Raji (cell line): Measurements from ENCODE around the gene FAM168B.

ENCODE experiments used
- POLR2A ChIP-seq: IDR thresholded peaks from 2 replicates; pipeline ENCODE4 v1.6.1; 2011; ENCODE audit warnings: low read depth, low read length, control low read depth; ENCODE audit not compliant: insufficient read depth

FAM168B gene

DNA sequence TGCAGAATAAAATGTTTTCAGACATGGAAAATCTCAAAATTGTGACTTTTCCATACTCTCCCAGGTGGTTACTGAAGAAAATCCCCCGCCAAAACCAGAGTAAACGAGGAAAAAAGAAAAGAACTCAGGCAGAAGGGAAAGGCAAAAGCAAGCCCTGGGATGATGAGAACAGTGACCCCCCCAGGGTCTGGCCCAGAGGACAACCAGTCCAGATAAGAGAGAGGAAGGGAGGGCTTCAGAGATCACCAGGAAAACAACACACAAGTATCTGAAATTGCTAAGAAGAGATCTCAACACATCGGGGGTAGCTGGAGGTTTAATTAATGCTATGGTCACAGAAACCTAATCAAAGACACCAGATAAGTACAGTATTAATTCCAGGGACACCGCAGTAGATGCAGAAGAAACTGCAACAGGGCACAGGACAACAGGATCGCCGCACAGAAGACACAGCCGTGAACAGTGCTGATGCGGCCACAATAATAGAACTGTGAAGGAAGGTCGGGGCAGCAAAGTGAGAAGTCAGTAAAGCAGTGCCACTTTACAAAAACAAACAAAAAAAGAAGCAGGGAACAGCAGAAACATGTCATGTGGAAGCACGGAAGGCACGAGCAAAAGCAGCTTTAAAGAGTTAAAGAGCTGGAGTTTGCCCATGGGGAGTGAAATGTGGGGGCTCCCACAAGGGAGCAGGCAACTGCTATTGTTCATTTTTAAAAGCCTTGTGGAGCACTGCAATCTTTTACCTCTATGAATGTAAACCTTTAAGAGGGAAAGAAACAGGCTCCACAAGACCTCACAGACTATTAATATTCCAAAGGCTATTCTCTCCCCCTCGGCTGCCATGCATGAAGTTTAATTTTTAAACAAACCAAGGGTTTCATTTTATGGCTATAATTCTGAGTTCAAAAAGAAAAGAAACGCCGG, 28.4 kb downstream of the FAM168B start:
- no peak for TF ChIP-seq POLR2A

- TF ChIP-seq POLR2A = no peak
Observed at GRCh38 chr2:131063501-131064283, 29.6 kb downstream of the FAM168B start.

DNA sequence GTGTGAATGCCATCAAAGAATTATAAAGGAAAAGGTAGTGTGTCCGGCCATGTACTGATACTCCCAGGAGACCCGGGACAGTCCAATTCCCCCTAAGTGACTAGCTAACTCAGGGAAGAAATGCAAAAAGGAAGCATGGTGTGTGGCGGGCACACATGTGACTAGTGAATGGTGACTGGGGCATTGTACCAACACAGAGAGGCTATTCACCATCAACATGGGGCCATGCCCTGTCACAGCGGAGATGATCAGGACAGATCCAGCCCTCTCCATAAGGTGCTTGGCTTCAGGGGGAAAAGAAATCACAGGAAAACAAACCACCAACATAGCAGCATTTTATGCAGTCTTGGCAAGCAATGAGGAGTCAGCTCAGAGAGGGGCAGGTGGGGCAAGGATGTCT, 34.3 kb downstream of the FAM168B start:
- no peak for TF ChIP-seq POLR2A

DNA sequence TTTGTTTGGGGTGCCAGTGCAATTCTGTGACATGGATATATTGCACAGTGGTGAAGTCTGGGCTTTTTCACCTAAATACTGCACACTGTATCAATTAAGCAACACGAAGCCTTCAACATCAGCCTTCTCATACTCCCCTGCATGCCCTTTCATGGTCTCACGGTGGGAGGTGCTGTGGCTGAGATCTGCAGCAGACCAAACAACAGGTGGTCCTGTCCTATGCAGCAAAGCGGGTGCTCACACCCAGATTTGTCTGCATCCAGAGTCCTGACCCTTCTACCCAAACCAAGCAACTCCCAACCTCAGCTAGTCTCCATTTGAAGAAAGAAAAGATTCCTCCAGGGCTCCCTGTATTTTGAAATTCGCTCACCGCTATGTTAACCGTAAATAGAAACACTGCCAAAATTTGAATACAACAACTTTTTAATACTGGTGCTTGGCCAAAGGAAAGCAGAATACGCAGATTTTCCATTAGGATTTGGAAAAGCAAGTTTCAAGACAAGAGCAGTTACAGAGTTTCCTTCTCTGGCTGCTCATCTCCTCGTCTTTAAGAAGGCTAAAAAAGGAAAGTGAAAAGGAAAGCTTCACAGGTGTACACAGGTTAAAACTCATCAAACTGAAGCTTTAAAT, 34.9 kb downstream of the FAM168B start:
- TF ChIP-seq POLR2A = no peak

DNA sequence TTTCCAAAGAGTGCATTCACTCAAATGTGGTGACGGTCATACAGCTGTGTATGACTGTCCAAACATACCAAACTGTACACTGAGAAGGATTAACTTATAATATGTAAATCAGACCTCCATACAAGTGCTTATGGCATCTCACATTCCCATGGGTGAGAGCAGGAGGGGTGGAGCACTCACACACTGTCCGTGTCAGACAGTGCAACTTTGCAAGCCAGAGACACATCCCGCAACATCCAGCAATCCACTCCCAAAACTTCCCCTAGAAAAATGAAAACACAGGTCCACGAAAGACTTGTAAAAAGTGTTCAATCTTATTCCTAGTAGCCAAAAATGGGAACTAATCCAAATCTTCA, 36.4 kb downstream of the FAM168B start:
- no peak for TF ChIP-seq POLR2A

DNA sequence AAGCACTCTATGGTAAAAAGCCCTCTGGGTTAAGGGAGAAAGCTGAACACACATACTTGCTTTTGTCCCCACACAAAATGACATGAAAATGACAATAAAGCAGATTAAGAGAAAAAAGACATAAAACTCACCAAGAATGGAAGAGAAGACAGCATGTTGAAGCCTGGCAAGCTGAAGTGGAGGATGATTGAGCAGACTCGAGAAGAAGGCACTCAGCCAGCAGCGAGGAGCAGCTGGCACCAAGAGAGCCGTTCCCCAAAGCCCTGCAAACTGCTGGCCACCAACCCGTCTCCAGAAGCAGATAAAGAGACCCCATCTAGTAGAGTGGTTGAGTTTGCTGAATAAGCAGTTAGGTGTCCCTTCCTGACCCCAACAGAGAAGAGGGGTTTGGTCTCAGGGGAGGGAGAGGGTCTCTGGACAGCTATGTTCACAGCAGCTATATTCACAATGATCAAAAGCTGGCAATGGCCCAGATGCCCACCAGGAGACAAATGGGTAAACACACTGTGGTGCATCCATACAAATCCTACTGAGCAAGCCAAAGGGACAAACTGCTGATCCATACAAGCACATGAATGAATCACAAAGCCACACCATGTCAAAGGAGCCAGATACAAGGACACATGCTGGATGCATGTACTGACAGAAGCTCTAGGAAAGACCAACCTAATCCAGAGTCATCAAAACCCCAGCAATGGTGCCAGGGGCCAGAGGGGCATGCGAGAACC, 36.9 kb downstream of the FAM168B start:
- no peak for TF ChIP-seq POLR2A

GRCh38 chr2:131055169-131056065, 37.8 kb downstream of the FAM168B start:
- no peak for TF ChIP-seq POLR2A

- TF ChIP-seq POLR2A = no peak
Observed at GRCh38 chr2:131054488-131054887, 38.8 kb downstream of the FAM168B start.

- TF ChIP-seq POLR2A = no peak
Observed at GRCh38 chr2:131052741-131053263, 40.5 kb downstream of the FAM168B start.

GRCh38 chr2:131050896-131051295, 42.4 kb downstream of the FAM168B start:
- TF ChIP-seq POLR2A = no peak

- no peak for TF ChIP-seq POLR2A
Observed at GRCh38 chr2:131049150-131049718, 44.0 kb downstream of the FAM168B start.

DNA sequence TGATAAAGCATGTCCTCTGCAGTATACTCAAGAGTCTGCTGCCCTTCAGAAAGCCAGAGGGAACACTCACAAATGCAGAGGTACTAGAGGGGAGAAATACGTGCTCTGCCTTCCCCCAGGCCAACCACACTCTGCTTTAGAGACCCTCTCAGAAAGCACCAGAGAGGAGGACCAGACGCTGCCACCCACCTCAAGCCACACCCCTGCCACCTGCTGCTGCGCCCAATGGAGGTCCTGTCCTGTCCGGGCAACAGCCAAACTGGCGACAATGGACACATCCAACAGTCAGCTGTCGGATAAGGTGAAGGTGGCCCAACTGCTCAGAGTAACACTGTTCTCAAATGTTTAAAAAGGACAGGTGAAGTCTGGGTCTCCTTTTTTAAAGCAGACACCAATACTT, 44.6 kb downstream of the FAM168B start:
- TF ChIP-seq POLR2A = no peak

GRCh38 chr2:131047920-131048560, 45.2 kb downstream of the FAM168B start:
- TF ChIP-seq POLR2A = no peak

DNA sequence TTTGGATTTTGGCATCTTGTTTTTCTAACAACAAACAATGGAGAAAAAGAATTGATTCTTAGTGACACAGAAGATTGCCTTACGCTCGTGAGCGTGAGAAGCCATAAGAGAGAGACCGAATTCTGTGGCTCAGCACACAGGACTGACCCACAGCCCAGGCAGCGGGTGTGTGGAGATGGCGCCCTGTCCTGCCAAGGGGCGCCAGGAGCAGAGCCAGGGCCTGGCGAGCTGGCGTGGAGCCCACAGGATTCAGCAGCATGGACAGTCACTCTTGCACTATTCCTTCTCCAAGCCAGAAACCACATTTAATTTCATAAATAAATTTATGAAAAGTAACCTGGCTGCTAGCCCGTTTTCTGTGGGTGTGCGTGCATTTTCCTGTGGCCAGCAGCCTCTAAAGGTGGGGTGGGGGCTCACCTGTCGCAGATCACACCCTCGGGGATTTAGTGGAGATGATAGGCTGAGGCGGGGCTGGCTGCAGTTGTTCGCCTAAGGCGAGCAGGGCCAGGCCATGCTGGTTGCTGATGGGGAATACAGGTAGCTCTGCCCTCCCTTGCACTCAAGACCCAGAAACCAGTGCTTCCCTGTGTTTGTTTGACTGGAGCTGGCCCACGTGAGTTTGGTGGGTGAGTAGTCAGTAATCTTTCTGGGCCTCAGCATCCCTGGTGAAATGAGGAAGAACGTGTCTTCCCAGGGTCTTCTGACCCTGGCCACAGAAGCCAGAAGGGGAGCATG, 46.2 kb downstream of the FAM168B start:
- no peak for TF ChIP-seq POLR2A
